ENCODE data around the gene GUCA2A. TPM values are rescaled to one million over a fixed set of nuclear protein-coding genes. Genes with fewer than 3 reads are reported as not detected.

The GUCA2A gene
- polyA plus RNA-seq, 1 of the 3 experiments (the other 2 are of a cell fraction): not detected

DNA sequence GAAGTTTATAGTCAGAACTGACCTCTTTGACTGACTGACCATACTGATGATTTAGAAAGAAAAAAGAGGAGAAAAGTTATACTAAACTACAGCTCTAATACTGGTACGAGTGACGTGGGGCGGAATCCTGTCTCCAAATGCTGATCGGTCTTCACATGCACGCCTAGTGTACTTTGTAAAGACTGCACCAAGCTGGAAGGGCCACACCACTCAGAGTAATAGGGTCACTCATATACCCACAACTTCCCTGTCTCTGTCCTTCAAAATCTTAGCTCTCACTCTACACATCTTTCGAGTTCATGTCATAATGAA is 19.4 kb upstream of the GUCA2A start (continued):
- TF ChIP-seq REST (IDR thresholded peaks at IDR 0.05; ENCODE audit: low read depth, low read length) (no peak), TAF1 (IDR thresholded peaks at IDR 0.05; ENCODE audit: borderline replicate concordance, low read depth, low read length) (no peak)
- TF ChIP-seq, protein P1, sequence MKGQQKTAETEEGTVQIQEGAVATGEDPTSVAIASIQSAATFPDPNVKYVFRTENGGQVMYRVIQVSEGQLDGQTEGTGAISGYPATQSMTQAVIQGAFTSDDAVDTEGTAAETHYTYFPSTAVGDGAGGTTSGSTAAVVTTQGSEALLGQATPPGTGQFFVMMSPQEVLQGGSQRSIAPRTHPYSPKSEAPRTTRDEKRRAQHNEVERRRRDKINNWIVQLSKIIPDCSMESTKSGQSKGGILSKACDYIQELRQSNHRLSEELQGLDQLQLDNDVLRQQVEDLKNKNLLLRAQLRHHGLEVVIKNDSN (IDR thresholded peaks at IDR 0.05; ENCODE audit: borderline replicate concordance, low read depth): no peak

GRCh38 chr1:42183210-42183956 is 18.8 kb upstream of the GUCA2A start:
- H3K9me3 ChIP-seq: no peaks in the 10 kb centered on the region
- H3K9me2 ChIP-seq: no peaks in the 10 kb centered on the region
- no peak overlapping the region for H3K9ac ChIP-seq
- ChIA-PET POLR2A (no interaction called here), CTCF (interaction anchor here (3.4 kb wide), 1 partner anchor 10 kb away, joined by 27 read pairs; no protein-coding TSS in a partner anchor)
- H3K4me2 ChIP-seq: no peak overlapping the region
- peaks cover 20 to 22% of the 10 kb centered on the region in 2 experiments for H3K4me1 ChIP-seq (ENCODE audit: control insufficient read depth in 1 of 2, insufficient read depth in 2 of 2, low read depth in 1 of 2, low read length in 1 of 2)
- peaks cover 7% of the 10 kb centered on the region for H4K20me1 ChIP-seq (ENCODE audit: insufficient read depth)
- H3K4me3 ChIP-seq (ENCODE audit: low read depth in 2 of 2, low read length in 1 of 2): no peak overlapping the region
- no peaks in the 10 kb centered on the region; the same call in 1 of the 2 replicates for H3K79me2 ChIP-seq (ENCODE audit: insufficient read depth)
- peak; percentile 32 for DNase-seq
- peaks cover 30% of the 10 kb centered on the region for H3F3A ChIP-seq (replicated peaks; ENCODE audit: insufficient read depth)
- no peak overlapping the region; a peak in 1 of 4 replicates for H3K27ac ChIP-seq (ENCODE audit: low read depth in 2 of 2, low read length in 1 of 2)
- 95% methylated on average over 7 of the region's 7 CpGs for WGBS (ENCODE audit: low lambda C conversion rate)
- H3K27me3 ChIP-seq (ENCODE audit: insufficient read depth): no peaks in the 10 kb centered on the region
- H2AFZ ChIP-seq (ENCODE audit: low read depth): no peak overlapping the region
- H3K36me3 ChIP-seq (replicated peaks in 1 of 2; ENCODE audit: control insufficient read depth in 1 of 2, insufficient read depth in 2 of 2, low read length in 1 of 2): peaks cover 28 to 37% of the 10 kb centered on the region in 2 experiments
- TF ChIP-seq FOSL2 (IDR thresholded peaks at IDR 0.05; ENCODE audit: borderline replicate concordance, low read depth) (no peak), SMC3 (IDR thresholded peaks at IDR 0.05; ENCODE audit: low read depth, low read length) (no peak), GABPA (IDR thresholded peaks at IDR 0.05; ENCODE audit: low read depth) (no peak), CHD2 (IDR thresholded peaks at IDR 0.05; ENCODE audit: low read length, partially characterized antibody) (no peak), RCOR1 (IDR thresholded peaks at IDR 0.05; ENCODE audit: low read length) (peak; percentile 15; the same call in 1 of the 2 replicates), TAF1 (IDR thresholded peaks at IDR 0.05; ENCODE audit: borderline replicate concordance, low read depth, low read length) (no peak), REST (IDR thresholded peaks at IDR 0.05; ENCODE audit: low read depth, low read length) (no peak), MEF2A (IDR thresholded peaks at IDR 0.05; ENCODE audit: borderline replicate concordance, low read depth) (no peak), IRF3 (IDR thresholded peaks at IDR 0.05; ENCODE audit: low read depth, low read length) (no peak), FOXJ3 (CRISPR knock-in tag; IDR thresholded peaks at IDR 0.05) (no peak)
- TF ChIP-seq, protein P2, sequence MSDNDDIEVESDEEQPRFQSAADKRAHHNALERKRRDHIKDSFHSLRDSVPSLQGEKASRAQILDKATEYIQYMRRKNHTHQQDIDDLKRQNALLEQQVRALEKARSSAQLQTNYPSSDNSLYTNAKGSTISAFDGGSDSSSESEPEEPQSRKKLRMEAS (IDR thresholded peaks at IDR 0.05; ENCODE audit: low read depth): no peak
- TF ChIP-seq, protein P3, sequence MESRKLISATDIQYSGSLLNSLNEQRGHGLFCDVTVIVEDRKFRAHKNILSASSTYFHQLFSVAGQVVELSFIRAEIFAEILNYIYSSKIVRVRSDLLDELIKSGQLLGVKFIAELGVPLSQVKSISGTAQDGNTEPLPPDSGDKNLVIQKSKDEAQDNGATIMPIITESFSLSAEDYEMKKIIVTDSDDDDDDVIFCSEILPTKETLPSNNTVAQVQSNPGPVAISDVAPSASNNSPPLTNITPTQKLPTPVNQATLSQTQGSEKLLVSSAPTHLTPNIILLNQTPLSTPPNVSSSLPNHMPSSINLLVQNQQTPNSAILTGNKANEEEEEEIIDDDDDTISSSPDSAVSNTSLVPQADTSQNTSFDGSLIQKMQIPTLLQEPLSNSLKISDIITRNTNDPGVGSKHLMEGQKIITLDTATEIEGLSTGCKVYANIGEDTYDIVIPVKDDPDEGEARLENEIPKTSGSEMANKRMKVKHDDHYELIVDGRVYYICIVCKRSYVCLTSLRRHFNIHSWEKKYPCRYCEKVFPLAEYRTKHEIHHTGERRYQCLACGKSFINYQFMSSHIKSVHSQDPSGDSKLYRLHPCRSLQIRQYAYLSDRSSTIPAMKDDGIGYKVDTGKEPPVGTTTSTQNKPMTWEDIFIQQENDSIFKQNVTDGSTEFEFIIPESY (IDR thresholded peaks at IDR 0.05; ENCODE audit: borderline replicate concordance, low read depth): no peak
- TF ChIP-seq, protein P4, sequence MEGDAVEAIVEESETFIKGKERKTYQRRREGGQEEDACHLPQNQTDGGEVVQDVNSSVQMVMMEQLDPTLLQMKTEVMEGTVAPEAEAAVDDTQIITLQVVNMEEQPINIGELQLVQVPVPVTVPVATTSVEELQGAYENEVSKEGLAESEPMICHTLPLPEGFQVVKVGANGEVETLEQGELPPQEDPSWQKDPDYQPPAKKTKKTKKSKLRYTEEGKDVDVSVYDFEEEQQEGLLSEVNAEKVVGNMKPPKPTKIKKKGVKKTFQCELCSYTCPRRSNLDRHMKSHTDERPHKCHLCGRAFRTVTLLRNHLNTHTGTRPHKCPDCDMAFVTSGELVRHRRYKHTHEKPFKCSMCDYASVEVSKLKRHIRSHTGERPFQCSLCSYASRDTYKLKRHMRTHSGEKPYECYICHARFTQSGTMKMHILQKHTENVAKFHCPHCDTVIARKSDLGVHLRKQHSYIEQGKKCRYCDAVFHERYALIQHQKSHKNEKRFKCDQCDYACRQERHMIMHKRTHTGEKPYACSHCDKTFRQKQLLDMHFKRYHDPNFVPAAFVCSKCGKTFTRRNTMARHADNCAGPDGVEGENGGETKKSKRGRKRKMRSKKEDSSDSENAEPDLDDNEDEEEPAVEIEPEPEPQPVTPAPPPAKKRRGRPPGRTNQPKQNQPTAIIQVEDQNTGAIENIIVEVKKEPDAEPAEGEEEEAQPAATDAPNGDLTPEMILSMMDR (IDR thresholded peaks at IDR 0.05): no peak
